MM.1S (cell line): ENCODE data around the gene GOLGA8G.
"Not testable (repeated sequence)": the region's sequence is repeated elsewhere in the genome, so short reads cannot be mapped to it uniquely, and the experiment has no call there.

ENCODE experiments used
- EZH2 ChIP-seq: fragments of 300-600 bp; sonication (generic); optimal IDR thresholded peaks from 2 replicates; pipeline ENCODE3; 2017; ENCODE audit warnings: low read depth, mild to moderate bottlenecking, antibody characterized with exemption, low read length, mixed read lengths
- EZH2phosphoT487 ChIP-seq: fragments of 300-600 bp; sonication (generic); IDR thresholded peaks from 2 replicates; pipeline ENCODE4 v1.6.1; 2018; ENCODE audit warnings: antibody characterized with exemption, low read length
- TF ChIP-seq, protein P1 (sequence below): fragments of 300-600 bp; sonication (generic); IDR thresholded peaks from 2 replicates; pipeline ENCODE4 v1.5.1; 2016; ENCODE audit warnings: antibody characterized with exemption, low read length, mixed read lengths

DNA sequence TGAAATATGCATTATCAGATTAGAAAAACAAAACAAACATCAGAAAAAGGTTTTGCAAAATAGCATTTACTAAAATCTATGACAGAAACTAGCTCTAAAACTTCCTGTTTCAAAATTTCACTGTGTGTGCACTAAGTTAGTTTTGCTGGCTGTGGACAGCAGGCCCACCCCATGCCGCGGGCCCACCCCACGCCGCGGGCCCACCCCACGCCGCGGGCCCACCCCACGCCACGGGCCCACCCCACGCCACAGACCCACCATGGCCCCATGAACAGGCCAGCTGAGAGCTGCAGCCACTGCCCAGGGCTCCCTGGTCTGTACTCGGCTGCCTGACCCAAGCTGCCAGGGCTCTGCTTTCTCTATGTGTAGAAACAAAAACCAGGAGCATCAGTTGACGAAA, 40.6 kb upstream of the GOLGA8G start:
- not testable (repeated sequence) for TF ChIP-seq EZH2, EZH2phosphoT487
- TF ChIP-seq, protein P1, sequence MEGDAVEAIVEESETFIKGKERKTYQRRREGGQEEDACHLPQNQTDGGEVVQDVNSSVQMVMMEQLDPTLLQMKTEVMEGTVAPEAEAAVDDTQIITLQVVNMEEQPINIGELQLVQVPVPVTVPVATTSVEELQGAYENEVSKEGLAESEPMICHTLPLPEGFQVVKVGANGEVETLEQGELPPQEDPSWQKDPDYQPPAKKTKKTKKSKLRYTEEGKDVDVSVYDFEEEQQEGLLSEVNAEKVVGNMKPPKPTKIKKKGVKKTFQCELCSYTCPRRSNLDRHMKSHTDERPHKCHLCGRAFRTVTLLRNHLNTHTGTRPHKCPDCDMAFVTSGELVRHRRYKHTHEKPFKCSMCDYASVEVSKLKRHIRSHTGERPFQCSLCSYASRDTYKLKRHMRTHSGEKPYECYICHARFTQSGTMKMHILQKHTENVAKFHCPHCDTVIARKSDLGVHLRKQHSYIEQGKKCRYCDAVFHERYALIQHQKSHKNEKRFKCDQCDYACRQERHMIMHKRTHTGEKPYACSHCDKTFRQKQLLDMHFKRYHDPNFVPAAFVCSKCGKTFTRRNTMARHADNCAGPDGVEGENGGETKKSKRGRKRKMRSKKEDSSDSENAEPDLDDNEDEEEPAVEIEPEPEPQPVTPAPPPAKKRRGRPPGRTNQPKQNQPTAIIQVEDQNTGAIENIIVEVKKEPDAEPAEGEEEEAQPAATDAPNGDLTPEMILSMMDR: not testable (repeated sequence)
